PC-9 (cell line): ENCODE results near the gene ARHGEF28.

ENCODE experiments used
- CTCF ChIP-seq: fragments of 200-600 bp; sonication (generic); conservative IDR thresholded peaks from 2 replicates; pipeline ENCODE4 v1.6.1; 2017; ENCODE audit warnings: mixed run types, antibody characterized with exemption, mild to moderate bottlenecking, moderate library complexity
- EZH2 ChIP-seq: fragments of 200-600 bp; sonication (generic); IDR thresholded peaks from 2 replicates; pipeline ENCODE4 v1.8.0; 2017; ENCODE audit warnings: antibody characterized with exemption, low read depth

- TF ChIP-seq CTCF (no peak), EZH2 (no peak)
Measured at GRCh38 chr5:73652391-73652790, 26.4 kb downstream of the ARHGEF28 start.
